ENCODE results near the gene GSDMA. TPM values are rescaled to one million over a fixed set of nuclear protein-coding genes. Genes with fewer than 3 reads are reported as not detected.

Gene GSDMA
- total and polyA plus RNA-seq, 9 of the 15 experiments (the other 6 are each of a cell fraction or from before 2014, with no cell fraction given), result 0.04 to 0.13 (median 0.07) TPM; not detected in 2

DNA sequence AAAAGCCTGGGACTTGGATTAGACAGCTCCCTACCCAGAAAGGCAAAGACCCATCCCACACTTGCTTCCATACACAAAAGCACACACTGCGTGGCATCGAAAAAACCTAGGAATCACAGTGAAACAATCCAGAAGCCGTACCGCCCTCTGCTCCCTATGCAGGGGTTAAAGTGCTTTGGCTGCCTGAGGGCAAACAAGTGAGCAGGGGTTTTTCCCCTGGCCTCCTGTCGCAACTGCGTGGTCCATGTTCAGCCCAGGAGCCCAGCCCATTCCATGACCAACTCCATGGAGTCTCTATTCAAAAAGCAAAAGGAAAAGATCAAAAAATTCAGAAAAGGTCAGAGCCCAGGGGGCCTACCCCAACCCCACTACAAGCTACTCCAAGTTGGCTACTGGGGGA is 40.8 kb upstream of the GSDMA start:
- WGBS (ENCODE audit: insufficient coverage, low coverage, missing lambda C conversion rate), result 93% methylated on average over 6 of the region's 6 CpGs
- DNase-seq (ENCODE audit: extremely low read depth in 1 of 4, low spot score in 3 of 4) (no peak), ATAC-seq (no peak), FAIRE-seq (no peak)
- POLR2A ChIA-PET, result interaction anchor here (0.6 to 0.8 kb wide), 2 partner anchors 175 to 715 kb away, joined by 3 to 4 read pairs; no protein-coding TSS in a partner anchor
- in situ Hi-C loops (cut with MboI), result no loop called here
- peaks cover 16 to 37% of the 10 kb centered on the region in 2 experiments; a peak in 4 of 5 replicates for H3K4me1 ChIP-seq (replicated peaks in 1 of 2; ENCODE audit: control insufficient read depth in 2 of 2, insufficient read depth in 2 of 2, low read length in 2 of 2)
- BruUV-seq (replicated peaks), result no TSS peak
- no peaks in the 10 kb centered on the region for H3K9me3 ChIP-seq (replicated peaks; ENCODE audit: control insufficient read depth, insufficient read depth, low read depth, low read length)
- H4K20me1 ChIP-seq (replicated peaks; ENCODE audit: control insufficient read depth, insufficient read depth, low read length), result 0 out of 2 replicates have a peak, but pooled peaks cover 14% of the 10 kb centered on the region
- peaks cover 45% of the 10 kb centered on the region; the same call in 2 of the 3 replicates for H3K36me3 ChIP-seq (ENCODE audit: control insufficient read depth, insufficient read depth, low read length)
- peaks cover 31% of the 10 kb centered on the region for H3K79me2 ChIP-seq (ENCODE audit: control insufficient read depth, insufficient read depth, low read length)
- H3K4me3 ChIP-seq, result no peak overlapping the region
- no peak overlapping the region for H3K4me2 ChIP-seq (ENCODE audit: insufficient read depth, low read length)
- no peaks in the 10 kb centered on the region for H3K27me3 ChIP-seq (ENCODE audit: control insufficient read depth in 2 of 2, insufficient read depth in 2 of 2, low read length in 2 of 2)
- intact Hi-C loops (cut with micrococcal nuclease), result no loop called here
- no peak overlapping the region for H3K27ac ChIP-seq (ENCODE audit: extremely low read depth, low read depth, low read length)
- no peak overlapping the region for H2AFZ ChIP-seq (ENCODE audit: low read depth, low read length)
- CTCF ChIA-PET (ENCODE audit: low intra/inter-chr PET ratio), result no interaction called here
- peaks cover 13% of the 10 kb centered on the region for H3K9me1 ChIP-seq (ENCODE audit: control insufficient read depth, insufficient read depth, low read length)
- TF ChIP-seq, protein P1, sequence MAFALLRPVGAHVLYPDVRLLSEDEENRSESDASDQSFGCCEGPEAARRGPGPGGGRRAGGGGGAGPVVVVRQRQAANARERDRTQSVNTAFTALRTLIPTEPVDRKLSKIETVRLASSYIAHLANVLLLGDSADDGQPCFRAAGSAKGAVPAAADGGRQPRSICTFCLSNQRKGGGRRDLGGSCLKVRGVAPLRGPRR (CRISPR knock-in tag; IDR thresholded peaks at IDR 0.05), result no peak
- TF ChIP-seq HNRNPLL (IDR thresholded peaks at IDR 0.05; ENCODE audit: low read depth, low read length, poor library complexity, severe bottlenecking), result no peak
- no peak for TF ChIP-seq SRSF3 (IDR thresholded peaks at IDR 0.05; ENCODE audit: insufficient read depth, low read length)
- TF ChIP-seq, protein P2, sequence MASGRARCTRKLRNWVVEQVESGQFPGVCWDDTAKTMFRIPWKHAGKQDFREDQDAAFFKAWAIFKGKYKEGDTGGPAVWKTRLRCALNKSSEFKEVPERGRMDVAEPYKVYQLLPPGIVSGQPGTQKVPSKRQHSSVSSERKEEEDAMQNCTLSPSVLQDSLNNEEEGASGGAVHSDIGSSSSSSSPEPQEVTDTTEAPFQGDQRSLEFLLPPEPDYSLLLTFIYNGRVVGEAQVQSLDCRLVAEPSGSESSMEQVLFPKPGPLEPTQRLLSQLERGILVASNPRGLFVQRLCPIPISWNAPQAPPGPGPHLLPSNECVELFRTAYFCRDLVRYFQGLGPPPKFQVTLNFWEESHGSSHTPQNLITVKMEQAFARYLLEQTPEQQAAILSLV (tag; IDR thresholded peaks at IDR 0.05), result no peak
- TF ChIP-seq ZNF445 (CRISPR knock-in tag; IDR thresholded peaks at IDR 0.05; ENCODE audit: low read depth), result no peak
- TF ChIP-seq ZNF12 (CRISPR knock-in tag; IDR thresholded peaks at IDR 0.05), result no peak
- TF ChIP-seq ELF2 (CRISPR knock-in tag; IDR thresholded peaks at IDR 0.05), result no peak
- no peak for TF ChIP-seq SNRNP70 (optimal IDR thresholded peaks at IDR 0.05; ENCODE audit: low read depth, low read length)
- TF ChIP-seq, protein P3, sequence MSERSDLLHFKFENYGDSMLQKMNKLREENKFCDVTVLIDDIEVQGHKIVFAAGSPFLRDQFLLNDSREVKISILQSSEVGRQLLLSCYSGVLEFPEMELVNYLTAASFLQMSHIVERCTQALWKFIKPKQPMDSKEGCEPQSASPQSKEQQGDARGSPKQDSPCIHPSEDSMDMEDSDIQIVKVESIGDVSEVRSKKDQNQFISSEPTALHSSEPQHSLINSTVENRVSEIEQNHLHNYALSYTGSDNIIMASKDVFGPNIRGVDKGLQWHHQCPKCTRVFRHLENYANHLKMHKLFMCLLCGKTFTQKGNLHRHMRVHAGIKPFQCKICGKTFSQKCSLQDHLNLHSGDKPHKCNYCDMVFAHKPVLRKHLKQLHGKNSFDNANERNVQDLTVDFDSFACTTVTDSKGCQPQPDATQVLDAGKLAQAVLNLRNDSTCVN (CRISPR knock-in tag; IDR thresholded peaks at IDR 0.05), result no peak
- TF ChIP-seq C11orf30 (IDR thresholded peaks at IDR 0.05; ENCODE audit: low read depth), result no peak
- TF ChIP-seq GABPA (tag; conservative IDR thresholded peaks at IDR 0.05; ENCODE audit: low read depth), result no peak
- TF ChIP-seq ZC3H11A (IDR thresholded peaks at IDR 0.05; ENCODE audit: low read depth, low read length), result no peak
- TF ChIP-seq ZNF174 (CRISPR knock-in tag; IDR thresholded peaks at IDR 0.05), result no peak
- no peak for TF ChIP-seq ZFP30 (CRISPR knock-in tag; IDR thresholded peaks at IDR 0.05; ENCODE audit: borderline replicate concordance)
- no peak for TF ChIP-seq GABPB1 (CRISPR knock-in tag; IDR thresholded peaks at IDR 0.05)
- TF ChIP-seq, protein P4, sequence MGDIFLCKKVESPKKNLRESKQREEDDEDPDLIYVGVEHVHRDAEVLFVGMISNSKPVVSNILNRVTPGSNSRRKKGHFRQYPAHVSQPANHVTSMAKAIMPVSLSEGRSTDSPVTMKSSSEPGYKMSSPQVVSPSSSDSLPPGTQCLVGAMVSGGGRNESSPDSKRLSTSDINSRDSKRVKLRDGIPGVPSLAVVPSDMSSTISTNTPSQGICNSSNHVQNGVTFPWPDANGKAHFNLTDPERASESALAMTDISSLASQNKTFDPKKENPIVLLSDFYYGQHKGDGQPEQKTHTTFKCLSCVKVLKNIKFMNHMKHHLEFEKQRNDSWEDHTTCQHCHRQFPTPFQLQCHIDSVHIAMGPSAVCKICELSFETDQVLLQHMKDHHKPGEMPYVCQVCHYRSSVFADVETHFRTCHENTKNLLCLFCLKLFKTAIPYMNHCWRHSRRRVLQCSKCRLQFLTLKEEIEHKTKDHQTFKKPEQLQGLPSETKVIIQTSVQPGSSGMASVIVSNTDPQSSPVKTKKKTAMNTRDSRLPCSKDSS (IDR thresholded peaks at IDR 0.05; ENCODE audit: low read depth, partially characterized antibody), result no peak
- no peak for TF ChIP-seq ZBTB1 (CRISPR knock-in tag; IDR thresholded peaks at IDR 0.05; ENCODE audit: borderline replicate concordance, low read depth)
- H3K9ac ChIP-seq (ENCODE audit: insufficient read depth in 1 of 2, low read depth in 2 of 2, low read length in 2 of 2), result no peak overlapping the region

Data from K562 (cell line).